ENCODE measurements around the gene ZC3H18. TPM values are rescaled to one million over a fixed set of nuclear protein-coding genes. Genes with fewer than 3 reads are reported as not detected.

The ZC3H18 gene
- total and polyA plus RNA-seq, 2 of the 4 experiments (the other 2 are of a cell fraction): 3.4 to 21.3 TPM

- H3K23ac ChIP-seq (ENCODE audit: low read depth, low read length): 0 out of 2 replicates have a peak overlapping the region, but pooled peaks have one; percentile 3
- peaks cover 75% of the 10 kb centered on the region for H4K20me1 ChIP-seq (ENCODE audit: insufficient read depth, low read length)
- H2AK5ac ChIP-seq (ENCODE audit: low read depth, low read length): 0 out of 2 replicates have a peak overlapping the region, but pooled peaks have one; percentile 17
- in situ Hi-C loops (cut with MboI; ENCODE audit: low sequenced_read_pairs): no loop called here
- no peak overlapping the region for H3K4me3 ChIP-seq (ENCODE audit: insufficient read depth, low read depth, low read length)
- peak overlapping the region; percentile 56 for H2BK5ac ChIP-seq (ENCODE audit: low read depth, low read length, poor library complexity, severe bottlenecking)
- DNase-seq: peak; percentile 45
- ChIA-PET POLR2A (ENCODE audit: unreplicated experiment) (no interaction called here), CTCF (no interaction called here)
- H3K9ac ChIP-seq (ENCODE audit: low read depth, low read length): no peak overlapping the region
- ATAC-seq (ENCODE audit: low read depth): peak; percentile 58
- no peaks in the 10 kb centered on the region for H3K27me3 ChIP-seq (ENCODE audit: control insufficient read depth, insufficient read depth, low read length)
- H4K91ac ChIP-seq (ENCODE audit: insufficient read depth, low read depth, low read length): peak overlapping the region; percentile 72
- no peak overlapping the region for H3K14ac ChIP-seq (replicated peaks; ENCODE audit: low read depth, low read length)
- no TSS peak for BruUV-seq (replicated peaks)
- no peak overlapping the region for H2BK15ac ChIP-seq (ENCODE audit: low read depth, low read length)
- H3K18ac ChIP-seq (ENCODE audit: low read depth, low read length): peak overlapping the region; percentile 1; the same call in 1 of the 2 replicates
- no peak overlapping the region for H2AFZ ChIP-seq (replicated peaks; ENCODE audit: low read length, poor library complexity)
- dilution Hi-C loops (cut with HindIII; ENCODE audit: low sequenced_read_pairs, unreplicated experiment): no loop called here
- H3K56ac ChIP-seq (ENCODE audit: extremely low read depth, insufficient read depth, low read length): no peak overlapping the region; the same call in 1 of the 2 replicates
- intact Hi-C loops (cut with micrococcal nuclease): no loop called here
- peak overlapping the region; percentile 32 for H3K27ac ChIP-seq (ENCODE audit: insufficient read depth, low read length)
- H3K4me2 ChIP-seq (ENCODE audit: low read depth, low read length): no peak overlapping the region
- H2BK20ac ChIP-seq (ENCODE audit: low read depth, low read length): peak overlapping the region; percentile 23; the same call in 1 of the 2 replicates
- H3K4ac ChIP-seq (ENCODE audit: low read depth, low read length): peak overlapping the region; percentile 52
- whole genome bisulfite sequencing, 2 experiments (ENCODE audit: extremely low coverage in 2 of 2, insufficient read length in 1 of 2): 93% methylated on average over 10 of the region's 19 CpGs; no CpG with 5 or more reads in 1 of the 2 experiments
- H3K36me3 ChIP-seq (ENCODE audit: control insufficient read depth, insufficient read depth, low read length): peaks cover 29% of the 10 kb centered on the region
- H4K8ac ChIP-seq (ENCODE audit: low read depth in 2 of 2, low read length in 2 of 2): peak overlapping the region; percentile 24 to 36; a peak in 2 of 4 replicates
- no peak overlapping the region for H2AK9ac ChIP-seq (replicated peaks; ENCODE audit: low read depth, low read length, poor library complexity)
- peaks cover 24% of the 10 kb centered on the region for H3K9me1 ChIP-seq (ENCODE audit: insufficient read depth, low read length)
- H3K79me1 ChIP-seq (ENCODE audit: low read depth in 1 of 2, low read length in 2 of 2): peaks cover 5 to 68% of the 10 kb centered on the region in 2 experiments; a peak in 3 of 4 replicates
- peak overlapping the region; percentile 33; the same call in 1 of the 2 replicates for H4K5ac ChIP-seq (ENCODE audit: low read depth, low read length)
- peaks cover 23% of the 10 kb centered on the region for H3K4me1 ChIP-seq (ENCODE audit: control insufficient read depth, insufficient read depth, low read length)
- peak overlapping the region; percentile 35 for H2BK120ac ChIP-seq (ENCODE audit: low read depth, low read length)
- no peaks in the 10 kb centered on the region for H3K9me3 ChIP-seq (ENCODE audit: control insufficient read depth, insufficient read depth, low read length)
- TF ChIP-seq ELK1 (IDR thresholded peaks at IDR 0.05; ENCODE audit: borderline replicate concordance, low read depth, low read length) (no peak), MXI1 (IDR thresholded peaks at IDR 0.05; ENCODE audit: borderline replicate concordance, low read depth, low read length) (no peak), CTCF (conservative IDR thresholded peaks at IDR 0.05; ENCODE audit: low read depth, low read length) (no peak), RFX5 (IDR thresholded peaks at IDR 0.05; ENCODE audit: low read depth, low read length) (no peak), POLR2A (IDR thresholded peaks at IDR 0.05; ENCODE audit: low read depth, low read length) (no peak), CEBPB (IDR thresholded peaks at IDR 0.05; ENCODE audit: low read depth, low read length) (no peak), MAZ (IDR thresholded peaks at IDR 0.05; ENCODE audit: borderline replicate concordance, low read depth, low read length) (no peak), RAD21 (IDR thresholded peaks at IDR 0.05; ENCODE audit: low read length) (no peak), CHD1 (IDR thresholded peaks at IDR 0.05; ENCODE audit: low read depth, low read length) (no peak), USF2 (IDR thresholded peaks at IDR 0.05; ENCODE audit: low read depth, low read length) (no peak), MAFK (IDR thresholded peaks at IDR 0.05; ENCODE audit: low read depth, low read length) (no peak), NFE2L2 (IDR thresholded peaks at IDR 0.05; ENCODE audit: low read depth, low read length) (no peak), BHLHE40 (IDR thresholded peaks at IDR 0.05; ENCODE audit: low read depth, low read length) (no peak), RCOR1 (IDR thresholded peaks at IDR 0.05; ENCODE audit: insufficient replicate concordance, low read length) (no peak)
Observed at GRCh38 chr16:88613911-88614817, 44.0 kb downstream of the ZC3H18 start.
